ENCODE measurements around the gene NDUFS5. TPM values are rescaled to one million over a fixed set of nuclear protein-coding genes. Genes with fewer than 3 reads are reported as not detected.

The NDUFS5 gene
- total RNA-seq, 6 experiments from 2014 or later: 86.2 to 352 (median 90.0) TPM

- peaks cover 0 to 10% (median 4%) of the 10 kb centered on the region in 4 donors for H3K4me1 ChIP-seq
- H3K9me3 ChIP-seq: no peaks in the 10 kb centered on the region
- DNase-seq (no peak), ATAC-seq (no peak)
- TF ChIP-seq POLR2A (IDR thresholded peaks at IDR 0.05) (no peak), CTCF (IDR thresholded peaks at IDR 0.05) (no peak)
- intact Hi-C loops (cut with DNase I): no loop called here
- H3K27ac ChIP-seq: peak overlapping the region; percentile 81 to 88 (median 88)
- H3K4me3 ChIP-seq: peak overlapping the region; percentile 50 to 86 (median 81)
- 15% methylated on average over 21 of the region's 30 CpGs for WGBS (ENCODE audit: insufficient coverage, low coverage, low lambda C conversion rate, missing lambda C conversion rate)
- no peaks in the 10 kb centered on the region for H3K27me3 ChIP-seq
- H3K36me3 ChIP-seq: peaks cover 5 to 32% (median 11%) of the 10 kb centered on the region in 4 donors
Observed at GRCh38 chr1:39026866-39027507, 837 bp downstream of the NDUFS5 start.

DNA sequence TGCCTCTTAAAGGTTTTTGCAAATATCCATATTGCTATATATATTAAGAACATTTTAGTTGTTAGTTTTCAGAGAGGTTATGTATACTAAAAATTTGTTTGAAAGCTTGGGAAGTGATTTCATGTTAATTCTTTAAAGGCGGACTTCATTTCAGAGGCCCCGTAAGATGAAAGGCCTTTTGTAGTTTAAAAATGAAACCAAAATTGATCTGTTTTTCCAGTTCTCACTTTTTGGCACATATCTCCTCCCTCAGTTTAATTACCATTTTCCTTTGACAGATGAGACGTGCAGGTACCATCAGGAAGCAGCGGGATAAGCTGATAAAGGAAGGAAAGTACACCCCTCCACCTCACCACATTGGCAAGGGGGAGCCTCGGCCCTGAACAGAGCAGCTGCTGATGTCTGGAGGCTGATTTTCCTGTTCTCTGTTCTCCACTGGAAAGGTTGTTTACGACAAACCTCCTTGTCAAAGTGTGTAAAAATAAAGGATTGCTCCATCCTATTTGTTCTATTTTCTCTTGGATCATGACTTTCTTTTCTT is 8.0 kb downstream of the NDUFS5 start:
- no peaks in the 10 kb centered on the region for H3K4me1 ChIP-seq
- peaks cover 8 to 62% (median 20%) of the 10 kb centered on the region in 4 donors for H3K36me3 ChIP-seq
- intact Hi-C loops (cut with DNase I): no loop called here
- ATAC-seq (no peak), DNase-seq (peak in 1 of 3 donors; percentile 15)
- H3K9me3 ChIP-seq: no peaks in the 10 kb centered on the region
- 57% methylated on average over 6 of the region's 6 CpGs for WGBS (ENCODE audit: insufficient coverage, low coverage, low lambda C conversion rate, missing lambda C conversion rate)
- TF ChIP-seq CTCF (IDR thresholded peaks at IDR 0.05): no peak
- no peak for TF ChIP-seq POLR2A (IDR thresholded peaks at IDR 0.05)
- H3K27ac ChIP-seq: no peak overlapping the region
- no peaks in the 10 kb centered on the region for H3K27me3 ChIP-seq
- no peak overlapping the region for H3K4me3 ChIP-seq

DNA sequence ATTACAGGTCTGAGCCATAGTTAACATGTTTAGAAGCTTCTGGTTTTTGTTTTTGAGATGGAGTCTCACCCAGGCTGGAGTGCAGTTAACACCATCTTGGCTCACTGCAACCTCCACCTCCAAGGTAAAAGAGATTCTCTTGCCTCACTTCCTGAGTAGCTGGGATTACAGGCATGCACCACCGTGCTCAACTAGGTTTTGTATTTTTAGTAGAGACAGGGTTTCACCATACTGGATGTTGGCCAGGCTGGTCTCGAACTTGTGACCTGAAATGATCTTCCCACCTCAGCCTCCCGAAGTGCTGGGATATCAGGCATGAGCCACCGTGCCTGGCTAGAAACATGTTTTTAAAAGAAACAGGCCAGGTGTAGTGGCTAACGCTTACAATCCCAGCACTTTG is 10.5 kb downstream of the NDUFS5 start:
- no peak overlapping the region for H3K27ac ChIP-seq
- DNase-seq (no peak), ATAC-seq (no peak)
- no peaks in the 10 kb centered on the region for H3K27me3 ChIP-seq
- no peak for TF ChIP-seq CTCF (IDR thresholded peaks at IDR 0.05)
- no peaks in the 10 kb centered on the region for H3K4me1 ChIP-seq
- H3K36me3 ChIP-seq: peaks cover 6 to 46% (median 17%) of the 10 kb centered on the region in 4 donors
- intact Hi-C loops (cut with DNase I): no loop called here
- no peaks in the 10 kb centered on the region for H3K9me3 ChIP-seq
- 86% methylated on average over 1 of the region's 5 CpGs for WGBS (ENCODE audit: insufficient coverage, low coverage, low lambda C conversion rate, missing lambda C conversion rate)
- H3K4me3 ChIP-seq: no peak overlapping the region

DNA sequence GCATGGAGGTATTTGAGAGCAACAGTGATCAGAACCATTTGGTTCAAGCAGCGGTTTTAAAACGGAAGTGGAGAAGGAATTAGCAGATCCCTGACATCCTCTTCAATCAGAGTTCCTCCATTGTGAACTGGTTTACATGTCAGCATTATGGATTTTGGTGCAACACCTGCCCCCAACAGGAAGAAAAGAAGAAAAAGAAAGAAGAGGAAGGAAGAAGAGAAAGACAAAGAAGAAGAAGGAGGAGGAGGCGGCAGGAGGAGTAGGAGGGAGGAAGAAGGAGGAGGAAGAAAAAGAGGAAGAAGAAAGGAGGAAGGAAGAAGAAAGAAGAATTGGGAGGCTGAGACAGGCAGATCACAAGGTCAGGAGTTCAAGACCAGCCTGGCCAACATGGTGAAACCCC is 17.4 kb downstream of the NDUFS5 start:
- TF ChIP-seq CTCF (IDR thresholded peaks at IDR 0.05) (no peak), POLR2A (IDR thresholded peaks at IDR 0.05) (no peak)
- Histone ChIP-seq H3K9me3 (no peaks in the 10 kb centered on the region), H3K4me1 (no peaks in the 10 kb centered on the region), H3K4me3 (no peak overlapping the region), H3K27ac (no peak overlapping the region), H3K36me3 (peaks cover 0 to 16% (median 9%) of the 10 kb centered on the region in 4 donors), H3K27me3 (no peaks in the 10 kb centered on the region)
- no peak for ATAC-seq
- DNase-seq: no peak
- intact Hi-C loops (cut with DNase I): no loop called here
- WGBS (ENCODE audit: insufficient coverage, low coverage, low lambda C conversion rate, missing lambda C conversion rate): 67% methylated on average over 3 of the region's 3 CpGs
